ENCODE data around the gene SHISA6. TPM values are rescaled to one million over a fixed set of nuclear protein-coding genes. Genes with fewer than 3 reads are reported as not detected.

SHISA6 gene
- total and polyA plus RNA-seq, 2 donors (not counting 1 experiment from before 2014, with no cell fraction given): not detected

DNA sequence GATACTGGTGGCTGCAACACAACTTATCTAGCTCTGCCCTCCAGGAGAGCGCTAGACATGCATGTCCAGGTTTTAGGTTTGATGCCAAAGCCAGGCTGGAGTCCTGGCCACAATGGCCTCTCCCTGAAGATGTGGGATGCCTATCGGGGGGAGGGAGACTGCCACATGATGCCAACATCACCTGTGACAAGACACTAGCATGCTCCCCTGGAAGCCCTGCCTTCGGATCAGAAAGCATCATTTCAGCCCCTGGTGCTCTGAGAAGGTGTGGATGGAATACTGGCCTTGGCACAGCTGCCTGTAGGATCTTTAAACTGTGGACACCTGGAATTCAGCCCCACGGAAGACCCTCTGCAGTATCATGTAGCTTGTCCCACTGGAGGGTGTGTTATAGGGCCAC is 93.5 kb downstream of the SHISA6 start:
- Histone ChIP-seq H4K20me1 (ENCODE audit: control insufficient read depth, insufficient read depth, low read length, poor library complexity, severe bottlenecking) (no peaks in the 10 kb centered on the region), H3K27me3 (replicated peaks in 1 of 4; ENCODE audit: control extremely low read depth in 1 of 4, control insufficient read depth in 3 of 4, insufficient read depth in 4 of 4, low read length in 3 of 4) (no peaks in the 10 kb centered on the region), H3K4me2 (replicated peaks; ENCODE audit: low read depth, low read length, poor library complexity, severe bottlenecking) (no peak overlapping the region), H3K36me3 (replicated peaks in 1 of 2; ENCODE audit: control extremely low read depth in 1 of 2, control insufficient read depth in 1 of 2, extremely low read depth in 1 of 2, insufficient read depth in 2 of 2, low read length in 1 of 2) (no peaks in the 10 kb centered on the region), H3K79me2 (ENCODE audit: control insufficient read depth, insufficient read depth, low read length) (no peaks in the 10 kb centered on the region), H3K9ac (ENCODE audit: low read length) (no peak overlapping the region), H2AFZ (ENCODE audit: insufficient read depth, low read depth, low read length, poor library complexity, severe bottlenecking) (no peak overlapping the region), H3K4me3 (ENCODE audit: control extremely low read depth in 1 of 5, extremely low read depth in 1 of 5, insufficient read depth in 1 of 5, low read depth in 2 of 5, low read length in 4 of 5) (no peak overlapping the region), H3K4me1 (ENCODE audit: control insufficient read depth in 2 of 2, insufficient read depth in 2 of 2, low read length in 2 of 2) (no peaks in the 10 kb centered on the region), H3K27ac (ENCODE audit: low read length in 2 of 2) (no peak overlapping the region), H3K9me3 (ENCODE audit: control extremely low read depth in 1 of 3, control insufficient read depth in 2 of 3, insufficient read depth in 1 of 3, low read length in 2 of 3) (peaks cover 0 to 21% (median 0%) of the 10 kb centered on the region in 3 donors)
- no peak for TF ChIP-seq EZH2 (IDR thresholded peaks at IDR 0.05; ENCODE audit: borderline replicate concordance, insufficient read depth, low read depth, low read length, poor library complexity, severe bottlenecking)
- Mint-ChIP-seq H3K9me3 (ENCODE audit: insufficient read depth) (peaks cover 3% of the 10 kb centered on the region), H3K27ac (no peak overlapping the region), H3K4me1 (no peaks in the 10 kb centered on the region), H3K27me3 (no peaks in the 10 kb centered on the region), H3K4me3 (no peak overlapping the region)
- WGBS (ENCODE audit: insufficient coverage): 45% methylated on average over 2 of the region's 4 CpGs
- intact Hi-C loops (cut with micrococcal nuclease): no loop called here
- ATAC-seq (ENCODE audit: low read depth) (no peak), DNase-seq (no peak)
- CTCF ChIA-PET: no interaction called here
- POLR2A ChIA-PET: no interaction called here

DNA sequence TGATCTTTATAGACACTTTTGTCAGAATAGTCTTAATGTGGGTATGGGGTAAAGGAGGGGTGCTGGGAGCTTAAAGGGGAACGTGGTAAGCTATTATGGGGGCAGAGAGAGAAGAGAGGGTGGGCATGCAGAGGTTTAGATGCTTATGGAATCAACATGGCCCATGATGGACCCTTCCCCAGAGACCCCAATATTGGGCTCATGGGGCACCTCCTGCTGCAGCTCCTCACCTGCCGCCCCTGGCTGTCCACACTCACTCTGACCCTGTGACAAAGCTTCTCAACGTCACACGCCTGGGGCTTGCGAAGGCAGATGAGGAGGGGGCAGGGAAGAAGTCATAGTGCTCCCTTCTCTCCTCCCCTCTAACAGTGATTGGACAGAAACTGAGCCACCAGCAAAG is 95.3 kb downstream of the SHISA6 start:
- H3K27ac Mint-ChIP-seq: no peak overlapping the region
- ATAC-seq (ENCODE audit: low read depth) (no peak), DNase-seq (no peak)
- H3K79me2 ChIP-seq (ENCODE audit: control insufficient read depth, insufficient read depth, low read length): no peaks in the 10 kb centered on the region
- H3K9me3 ChIP-seq (ENCODE audit: control extremely low read depth in 1 of 3, control insufficient read depth in 2 of 3, insufficient read depth in 1 of 3, low read length in 2 of 3): peaks cover 0 to 18% (median 0%) of the 10 kb centered on the region in 3 donors
- no peak overlapping the region for H3K27ac ChIP-seq (ENCODE audit: low read length in 2 of 2)
- H3K4me3 ChIP-seq (ENCODE audit: control extremely low read depth in 1 of 5, extremely low read depth in 1 of 5, insufficient read depth in 1 of 5, low read depth in 2 of 5, low read length in 4 of 5): no peak overlapping the region
- no peak overlapping the region for H3K4me3 Mint-ChIP-seq
- H3K27me3 ChIP-seq (replicated peaks in 1 of 4; ENCODE audit: control extremely low read depth in 1 of 4, control insufficient read depth in 3 of 4, insufficient read depth in 4 of 4, low read length in 3 of 4): no peaks in the 10 kb centered on the region
- no peaks in the 10 kb centered on the region for H4K20me1 ChIP-seq (ENCODE audit: control insufficient read depth, insufficient read depth, low read length, poor library complexity, severe bottlenecking)
- no peak overlapping the region for H2AFZ ChIP-seq (ENCODE audit: insufficient read depth, low read depth, low read length, poor library complexity, severe bottlenecking)
- TF ChIP-seq EZH2 (IDR thresholded peaks at IDR 0.05; ENCODE audit: borderline replicate concordance, insufficient read depth, low read depth, low read length, poor library complexity, severe bottlenecking) (no peak), CTCF (IDR thresholded peaks at IDR 0.05) (no peak)
- no peaks in the 10 kb centered on the region for H3K4me1 ChIP-seq (ENCODE audit: control insufficient read depth in 2 of 2, insufficient read depth in 2 of 2, low read length in 2 of 2)
- H3K36me3 ChIP-seq (replicated peaks in 1 of 2; ENCODE audit: control extremely low read depth in 1 of 2, control insufficient read depth in 1 of 2, extremely low read depth in 1 of 2, insufficient read depth in 2 of 2, low read length in 1 of 2): no peaks in the 10 kb centered on the region
- no peak overlapping the region for H3K4me2 ChIP-seq (replicated peaks; ENCODE audit: low read depth, low read length, poor library complexity, severe bottlenecking)
- H3K9me3 Mint-ChIP-seq (ENCODE audit: insufficient read depth): peaks cover 3% of the 10 kb centered on the region
- no peaks in the 10 kb centered on the region for H3K4me1 Mint-ChIP-seq
- POLR2A ChIA-PET: no interaction called here
- 76% methylated on average over 5 of the region's 5 CpGs for WGBS (ENCODE audit: insufficient coverage)
- CTCF ChIA-PET: no interaction called here
- intact Hi-C loops (cut with micrococcal nuclease): no loop called here
- no peaks in the 10 kb centered on the region for H3K27me3 Mint-ChIP-seq
- no peak overlapping the region for H3K9ac ChIP-seq (ENCODE audit: low read length)

Data from B cell (primary cell).